K562 (cell line): ENCODE results near the gene ITSN1. TPM values are rescaled to one million over a fixed set of nuclear protein-coding genes. Genes with fewer than 3 reads are reported as not detected.

Experiments used
- ATF6 ChIP-seq: sonication (generic); formaldehyde crosslinking; IDR thresholded peaks from 2 replicates; pipeline ENCODE4 v1.4.0; 2020; ENCODE audit warnings: mild to moderate bottlenecking, missing genetic modification reagents
- CEBPB ChIP-seq: fragments of 450-650 bp; IDR thresholded peaks from 2 replicates; pipeline ENCODE4 v1.6.1; 2016; ENCODE audit warnings: missing genetic modification characterization, missing compliant biosample characterization
- CSDE1 ChIP-seq, 2 experiments: fragments of 450-650 bp; IDR thresholded peaks; 2 replicates each; pipeline ENCODE4 v1.6.1; 2016; ENCODE audit warnings: mild to moderate bottlenecking in 1 of 2
- E2F5 ChIP-seq: sonication (generic); formaldehyde crosslinking; IDR thresholded peaks from 2 replicates; pipeline ENCODE4 v1.8.0; 2022; ENCODE audit warnings: mild to moderate bottlenecking, missing genetic modification reagents
- ELF1 ChIP-seq: fragments of 200-800 bp; sonication (Bioruptor generic); IDR thresholded peaks from 2 replicates; pipeline ENCODE4 v1.6.1; 2016; ENCODE audit warnings: missing genetic modification characterization, missing compliant biosample characterization
- HDGF ChIP-seq: fragments of 450-650 bp; IDR thresholded peaks from 2 replicates; pipeline ENCODE4 v1.6.1; 2016
- KLF6 ChIP-seq: fragments of 250-450 bp; sonication (Bioruptor Pico); IDR thresholded peaks from 2 replicates; pipeline ENCODE4 v1.4.0; 2020; ENCODE audit warnings: mild to moderate bottlenecking, moderate library complexity, borderline replicate concordance
- NFRKB ChIP-seq: fragments of 450-650 bp; IDR thresholded peaks from 2 replicates; pipeline ENCODE4 v1.6.1; 2016; ENCODE audit warnings: low read depth
- POLR2G ChIP-seq: fragments of 200-400 bp; formaldehyde crosslinking; IDR thresholded peaks from 2 replicates; pipeline ENCODE4 v1.6.1; 2017; ENCODE audit warnings: low read depth, mild to moderate bottlenecking, antibody characterized with exemption, low read length, moderate library complexity
- POLR3A ChIP-seq: IDR thresholded peaks from 2 replicates; pipeline ENCODE4 v1.6.1; 2011; ENCODE audit warnings: borderline replicate concordance, mild to moderate bottlenecking, moderate library complexity; ENCODE audit not compliant: insufficient read length, insufficient read depth; ENCODE audit errors: extremely low read depth
- RBM14 ChIP-seq: fragments of 200-400 bp; formaldehyde crosslinking; IDR thresholded peaks from 2 replicates; pipeline ENCODE4 v1.6.1; 2018; ENCODE audit warnings: low read depth, mild to moderate bottlenecking, low read length, moderate library complexity, borderline replicate concordance; ENCODE audit not compliant: insufficient read depth
- RBM22 ChIP-seq: fragments of 200-400 bp; formaldehyde crosslinking; IDR thresholded peaks from 2 replicates; pipeline ENCODE4 v1.6.1; 2018; ENCODE audit warnings: low read length, low read depth; ENCODE audit not compliant: poor library complexity, severe bottlenecking
- SMARCA4 ChIP-seq: fragments of 450-650 bp; IDR thresholded peaks from 2 replicates; pipeline ENCODE4 v1.6.1; 2016
- SNAPC5 ChIP-seq: fragments of 250-450 bp; sonication (Bioruptor Pico); IDR thresholded peaks from 2 replicates; pipeline ENCODE4 v1.8.0; 2021; ENCODE audit warnings: moderate library complexity, mild to moderate bottlenecking, inconsistent platforms
- TEAD2 ChIP-seq: fragments of 450-650 bp; IDR thresholded peaks from 2 replicates; pipeline ENCODE4 v1.6.1; 2016; ENCODE audit warnings: missing genetic modification characterization, control low read depth, missing compliant biosample characterization
- THRB ChIP-seq: fragments of 450-650 bp; formaldehyde crosslinking; conservative IDR thresholded peaks from 2 replicates; pipeline ENCODE4 v1.4.0; 2022; ENCODE audit warnings: mild to moderate bottlenecking, missing genetic modification characterization
- YY1 ChIP-seq, 3 experiments: IDR thresholded peaks; 2 replicates each; pipeline ENCODE4 v1.6.1; 2011; ENCODE audit warnings: low read length in 2 of 3, mild to moderate bottlenecking in 2 of 3, moderate library complexity in 2 of 3, borderline replicate concordance in 1 of 3, control low read depth in 1 of 3, low read depth in 1 of 3; ENCODE audit not compliant: insufficient read depth in 3 of 3, insufficient replicate concordance in 2 of 3, control insufficient read depth in 1 of 3, insufficient read length in 1 of 3; ENCODE audit errors: extremely low read depth in 1 of 3
- ZNF12 ChIP-seq: sonication (generic); formaldehyde crosslinking; IDR thresholded peaks from 2 replicates; pipeline ENCODE4 v1.4.0; 2020; ENCODE audit warnings: mild to moderate bottlenecking, missing genetic modification reagents
- ZNF174 ChIP-seq: fragments of 250-450 bp; sonication (Bioruptor Pico); IDR thresholded peaks from 2 replicates; pipeline ENCODE4 v1.4.0; 2020; ENCODE audit warnings: mild to moderate bottlenecking
- ZNF175 ChIP-seq: fragments of 200-800 bp; sonication (Bioruptor generic); IDR thresholded peaks from 2 replicates; pipeline ENCODE4 v1.6.1; 2016; ENCODE audit warnings: low read depth, mild to moderate bottlenecking, missing genetic modification characterization, missing compliant biosample characterization
- ZNF589 ChIP-seq: fragments of 200-800 bp; sonication (Bioruptor generic); IDR thresholded peaks from 2 replicates; pipeline ENCODE4 v1.6.1; 2016; ENCODE audit warnings: low read depth, missing genetic modification characterization, missing compliant biosample characterization
- ZNF644 ChIP-seq: fragments of 200-800 bp; sonication (Bioruptor generic); IDR thresholded peaks from 2 replicates; pipeline ENCODE4 v1.6.1; 2016; ENCODE audit warnings: low read depth, missing genetic modification characterization, missing compliant biosample characterization
- ZSCAN29 ChIP-seq: fragments of 450-650 bp; IDR thresholded peaks from 2 replicates; pipeline ENCODE4 v1.6.1; 2017
- polyA plus RNA-seq, 8 experiments: library from polyadenylated mRNA; depleted of rRNA in 4 of 8; stranded (reverse) in 5 of 8; unstranded in 3 of 8; fragments of >200 nt; fragmentation: Nextera tagmentation in 2 of 8; fragmentation: Illumina TruSeq in 1 of 8; extraction: Ambion mirVana in 2 of 8; extraction: Trizol in 1 of 8; gene quantifications; 2 replicates each; pipeline versions ENCODE4 v1.2.1 to v1.2.3, GENCODE V29; 2011 to 2014; ENCODE audit warnings: inconsistent platforms in 1 of 8, missing spikeins in 1 of 8
- total RNA-seq, 7 experiments: library from RNA; depleted of rRNA in 6 of 7; stranded (reverse); fragments of >200 nt in 6 of 7; fragmentation: Illumina TruSeq in 2 of 7; extraction: Trizol in 2 of 7; gene quantifications; 2 replicates each; pipeline versions ENCODE4 v1.2.1 to v1.2.3, GENCODE V29; 2011 to 2021; ENCODE audit warnings: low replicate concordance in 1 of 7

ITSN1 gene
- total and polyA plus RNA-seq, 9 of the 15 experiments (the other 6 are each of a cell fraction or from before 2014, with no cell fraction given), result 1.1 to 12.6 (median 4.8) TPM

- 0 out of 2 replicates have a peak, but pooled peaks have one; percentile 19 for TF ChIP-seq POLR2G
- no peak for TF ChIP-seq NFRKB
- peak; percentile 10; the same call in 1 of the 2 replicates for TF ChIP-seq ZNF589 (CRISPR knock-in tag)
- TF ChIP-seq E2F5 (CRISPR knock-in tag), result no peak
- TF ChIP-seq ZNF12 (CRISPR knock-in tag), result no peak
- no peak for TF ChIP-seq KLF6 (CRISPR knock-in tag)
- no peak for TF ChIP-seq SNAPC5 (CRISPR knock-in tag)
- 0 out of 2 replicates have a peak, but pooled peaks have one; percentile 44 for TF ChIP-seq HDGF
- TF ChIP-seq RBM22, result no peak
- no peak for TF ChIP-seq THRB (CRISPR knock-in tag)
- TF ChIP-seq CEBPB (tag), result no peak
- no peak for TF ChIP-seq ELF1 (tag)
- TF ChIP-seq CSDE1 (IDR thresholded peaks at IDR 0.05), result no peak
- no peak for TF ChIP-seq ZNF174 (CRISPR knock-in tag)
- no peak for TF ChIP-seq ZNF644 (tag)
- no peak for TF ChIP-seq ZNF175
- TF ChIP-seq ZSCAN29, result no peak
- no peak for TF ChIP-seq RBM14
- no peak for TF ChIP-seq SMARCA4
- TF ChIP-seq ATF6 (CRISPR knock-in tag), result no peak
- peak in 2 of 3 experiments; percentile 30 to 58 for TF ChIP-seq YY1 (IDR thresholded peaks at IDR 0.05; ENCODE audit: borderline replicate concordance in 1 of 3, control insufficient read depth in 1 of 3, extremely low read depth in 1 of 3, insufficient read depth in 3 of 3, insufficient read length in 1 of 3, insufficient replicate concordance in 2 of 3, low read depth in 1 of 3, low read length in 2 of 3)
- no peak for TF ChIP-seq POLR3A
- TF ChIP-seq TEAD2 (tag), result no peak
Measured at GRCh38 chr21:33948096-33948950, 306.0 kb downstream of the ITSN1 start (continued).
